ENCODE measurements around the gene IGSF10.

The IGSF10 gene

DNA sequence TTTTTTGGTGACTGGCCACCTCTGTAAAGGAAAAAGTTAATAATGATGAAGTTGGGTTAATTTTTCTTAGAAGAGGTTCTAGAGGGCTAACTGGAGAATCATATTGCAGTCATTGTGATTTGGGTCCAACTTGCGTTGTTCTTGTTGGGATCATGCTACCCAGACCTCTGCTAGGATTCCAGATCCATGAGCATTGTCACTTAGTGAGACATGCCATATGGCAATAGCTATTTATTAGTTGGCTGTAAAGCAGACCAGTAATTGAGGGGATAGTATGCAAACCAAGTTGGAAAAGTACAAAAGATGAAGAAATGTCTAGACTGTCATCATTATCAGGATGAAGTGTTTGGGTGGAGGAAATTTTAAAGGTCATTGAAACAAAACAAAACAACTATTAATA, 45.6 kb downstream of the IGSF10 start:
- no peaks in the 10 kb centered on the region for H3K4me1 ChIP-seq (ENCODE audit: insufficient read depth, low read length)
- H3K9me3 ChIP-seq (ENCODE audit: control insufficient read depth, insufficient read depth, low read length), result no peaks in the 10 kb centered on the region
- no peaks in the 10 kb centered on the region; the same call in 1 of the 2 replicates for H3K36me3 ChIP-seq (ENCODE audit: insufficient read depth, low read length)
- no peak overlapping the region for H3K9ac ChIP-seq (ENCODE audit: low read depth, low read length)

DNA sequence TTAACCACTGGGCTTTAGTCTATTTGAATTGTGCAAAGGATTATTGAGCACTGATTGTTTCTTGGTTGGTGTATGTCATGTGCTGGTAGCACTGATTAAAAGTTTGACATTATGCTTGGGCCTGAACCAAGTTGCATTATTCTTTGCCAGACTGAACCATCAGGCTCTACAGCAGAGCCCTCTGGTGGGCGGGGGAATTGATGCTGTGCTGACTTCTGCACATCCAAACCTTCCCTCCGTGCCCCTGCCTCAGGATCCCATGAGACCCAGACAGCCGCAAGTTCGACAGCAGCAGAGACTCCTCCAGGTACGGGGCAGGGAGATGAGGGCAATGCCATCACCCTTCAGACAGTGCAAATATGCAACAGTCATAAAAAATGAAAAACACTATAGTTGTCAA, 47.9 kb downstream of the IGSF10 start:
- H3K36me3 ChIP-seq (ENCODE audit: insufficient read depth, low read length), result no peaks in the 10 kb centered on the region; the same call in 1 of the 2 replicates
- no peaks in the 10 kb centered on the region for H3K4me1 ChIP-seq (ENCODE audit: insufficient read depth, low read length)

More for the DNA sequence above, 47.9 kb downstream of the IGSF10 start:
- Histone ChIP-seq H3K9me3 (ENCODE audit: control insufficient read depth, insufficient read depth, low read length) (no peaks in the 10 kb centered on the region), H3K9ac (ENCODE audit: low read depth, low read length) (no peak overlapping the region)

Data from ES-I3 (cell line).